ENCODE data around the gene APC2.

Gene APC2, protein sequence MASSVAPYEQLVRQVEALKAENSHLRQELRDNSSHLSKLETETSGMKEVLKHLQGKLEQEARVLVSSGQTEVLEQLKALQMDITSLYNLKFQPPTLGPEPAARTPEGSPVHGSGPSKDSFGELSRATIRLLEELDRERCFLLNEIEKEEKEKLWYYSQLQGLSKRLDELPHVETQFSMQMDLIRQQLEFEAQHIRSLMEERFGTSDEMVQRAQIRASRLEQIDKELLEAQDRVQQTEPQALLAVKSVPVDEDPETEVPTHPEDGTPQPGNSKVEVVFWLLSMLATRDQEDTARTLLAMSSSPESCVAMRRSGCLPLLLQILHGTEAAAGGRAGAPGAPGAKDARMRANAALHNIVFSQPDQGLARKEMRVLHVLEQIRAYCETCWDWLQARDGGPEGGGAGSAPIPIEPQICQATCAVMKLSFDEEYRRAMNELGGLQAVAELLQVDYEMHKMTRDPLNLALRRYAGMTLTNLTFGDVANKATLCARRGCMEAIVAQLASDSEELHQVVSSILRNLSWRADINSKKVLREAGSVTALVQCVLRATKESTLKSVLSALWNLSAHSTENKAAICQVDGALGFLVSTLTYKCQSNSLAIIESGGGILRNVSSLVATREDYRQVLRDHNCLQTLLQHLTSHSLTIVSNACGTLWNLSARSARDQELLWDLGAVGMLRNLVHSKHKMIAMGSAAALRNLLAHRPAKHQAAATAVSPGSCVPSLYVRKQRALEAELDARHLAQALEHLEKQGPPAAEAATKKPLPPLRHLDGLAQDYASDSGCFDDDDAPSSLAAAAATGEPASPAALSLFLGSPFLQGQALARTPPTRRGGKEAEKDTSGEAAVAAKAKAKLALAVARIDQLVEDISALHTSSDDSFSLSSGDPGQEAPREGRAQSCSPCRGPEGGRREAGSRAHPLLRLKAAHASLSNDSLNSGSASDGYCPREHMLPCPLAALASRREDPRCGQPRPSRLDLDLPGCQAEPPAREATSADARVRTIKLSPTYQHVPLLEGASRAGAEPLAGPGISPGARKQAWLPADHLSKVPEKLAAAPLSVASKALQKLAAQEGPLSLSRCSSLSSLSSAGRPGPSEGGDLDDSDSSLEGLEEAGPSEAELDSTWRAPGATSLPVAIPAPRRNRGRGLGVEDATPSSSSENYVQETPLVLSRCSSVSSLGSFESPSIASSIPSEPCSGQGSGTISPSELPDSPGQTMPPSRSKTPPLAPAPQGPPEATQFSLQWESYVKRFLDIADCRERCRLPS (N-terminal part only)

GRCh38 chr19:1449467-1450442, at the start of gene APC2:
TSS of gene APC2 (plus strand) at chr19:1450121. CDS start at chr19:1453002, 2,881 bp downstream.
- DNase-seq = no peak

GRCh38 chr19:1400281-1401137, 49.4 kb upstream of the APC2 start:
- DNase-seq = no peak

- DNase-seq = no peak
Measured at GRCh38 chr19:1401138-1401888, 48.6 kb upstream of the APC2 start, which contains the start of gene GAMT. TSS of gene GAMT (minus strand) at chr19:1401542. CDS start at chr19:1401476, 66 bp downstream.

- no peak for DNase-seq
Measured at GRCh38 chr19:1401889-1402217, 48.1 kb upstream of the APC2 start.

- no peak for DNase-seq
Measured at GRCh38 chr19:1402411-1403070, 47.4 kb upstream of the APC2 start.

GRCh38 chr19:1406774-1407527, 43.0 kb upstream of the APC2 start:
- peak; percentile 98 for DNase-seq

GRCh38 chr19:1407528-1408299, 42.2 kb upstream of the APC2 start, which contains the start of gene DAZAP1:
TSS of gene DAZAP1 (plus strand) at chr19:1407586. CDS start at chr19:1407774, 188 bp downstream.
- DNase-seq = no peak

DNA sequence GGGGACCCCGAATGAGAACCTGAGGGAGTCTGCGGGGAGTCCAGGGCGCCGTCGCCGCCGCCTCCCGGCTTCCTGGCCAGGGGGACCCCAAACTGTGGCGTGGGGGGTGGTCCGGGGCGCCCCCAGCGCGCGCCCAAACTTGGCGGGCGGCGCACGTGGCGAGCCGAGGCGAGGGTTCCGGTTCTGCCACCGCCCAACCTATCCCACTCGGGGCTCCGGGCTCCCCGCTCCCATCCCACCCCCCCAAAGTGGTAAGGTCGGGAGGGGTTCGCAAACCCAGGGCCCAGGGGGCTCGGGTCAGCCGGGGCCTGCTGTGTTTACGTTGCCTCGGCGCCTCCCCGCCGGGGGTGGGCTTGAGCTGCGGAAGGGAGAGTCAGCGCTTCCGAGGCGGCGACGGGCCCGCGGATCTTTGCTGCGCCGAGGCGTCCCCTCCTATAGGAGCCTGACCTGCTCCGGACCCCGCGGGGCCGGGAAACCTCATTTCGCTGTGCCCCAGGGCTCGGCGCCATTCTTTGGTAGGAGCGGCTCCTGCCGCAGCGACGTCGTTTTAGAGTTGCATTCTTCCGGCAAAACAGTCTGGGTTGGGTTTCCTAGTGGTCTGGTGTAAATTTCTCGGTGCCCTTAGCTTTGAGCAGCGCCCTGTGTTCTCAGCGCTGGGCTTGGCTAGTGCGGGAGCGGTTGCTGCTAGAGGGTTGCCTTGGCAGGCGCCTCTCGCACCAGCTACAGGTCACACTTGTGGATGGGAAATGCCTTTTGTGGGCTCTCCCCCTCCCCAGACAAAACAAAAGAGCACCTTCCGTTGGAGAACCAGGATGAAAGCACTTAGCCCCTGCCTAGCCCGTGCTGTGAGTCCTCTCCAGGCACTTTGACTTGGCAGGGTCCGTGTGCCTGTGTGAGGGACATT, 41.4 kb upstream of the APC2 start:
- peak; percentile 48 for DNase-seq

DNA sequence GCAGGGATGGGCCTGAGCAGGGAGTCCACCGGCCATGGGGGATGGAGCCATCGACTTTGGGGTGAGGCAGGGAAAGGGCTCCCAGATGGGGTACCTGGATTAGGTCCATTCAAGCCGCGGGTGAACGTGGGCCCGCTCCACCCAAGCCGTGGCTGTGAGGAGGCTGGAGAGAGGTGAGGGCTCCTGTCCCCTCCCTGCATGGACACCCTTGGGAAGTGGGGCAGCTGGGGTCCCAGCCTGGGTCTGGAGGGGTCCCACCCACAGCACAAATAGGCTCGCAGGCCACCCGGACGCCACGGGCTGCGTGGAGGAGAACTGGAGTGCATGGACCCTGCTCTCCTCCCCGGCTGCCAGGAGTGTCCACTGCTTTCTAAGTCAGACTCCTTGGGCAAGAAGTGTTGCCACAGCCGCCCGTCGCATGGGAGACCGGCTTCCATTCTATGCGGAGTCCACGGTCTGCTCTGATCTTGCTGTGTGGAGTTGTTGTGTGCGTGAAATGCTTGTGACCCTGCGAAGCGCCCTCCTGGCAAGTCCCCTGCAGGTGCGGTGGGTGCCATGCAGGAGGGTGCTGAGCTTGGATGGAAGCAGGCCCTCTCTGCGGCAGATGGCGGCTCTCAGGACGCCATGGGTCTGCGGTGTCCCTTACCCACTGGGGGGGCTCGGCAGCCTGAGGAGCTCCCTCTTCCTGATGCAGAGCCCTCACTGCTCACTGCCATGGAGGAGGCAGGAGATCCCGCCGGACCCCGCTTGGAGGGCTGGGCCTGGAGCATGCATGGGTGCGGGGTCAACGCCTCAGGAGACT, 40.5 kb upstream of the APC2 start:
- DNase-seq = no peak

DNA sequence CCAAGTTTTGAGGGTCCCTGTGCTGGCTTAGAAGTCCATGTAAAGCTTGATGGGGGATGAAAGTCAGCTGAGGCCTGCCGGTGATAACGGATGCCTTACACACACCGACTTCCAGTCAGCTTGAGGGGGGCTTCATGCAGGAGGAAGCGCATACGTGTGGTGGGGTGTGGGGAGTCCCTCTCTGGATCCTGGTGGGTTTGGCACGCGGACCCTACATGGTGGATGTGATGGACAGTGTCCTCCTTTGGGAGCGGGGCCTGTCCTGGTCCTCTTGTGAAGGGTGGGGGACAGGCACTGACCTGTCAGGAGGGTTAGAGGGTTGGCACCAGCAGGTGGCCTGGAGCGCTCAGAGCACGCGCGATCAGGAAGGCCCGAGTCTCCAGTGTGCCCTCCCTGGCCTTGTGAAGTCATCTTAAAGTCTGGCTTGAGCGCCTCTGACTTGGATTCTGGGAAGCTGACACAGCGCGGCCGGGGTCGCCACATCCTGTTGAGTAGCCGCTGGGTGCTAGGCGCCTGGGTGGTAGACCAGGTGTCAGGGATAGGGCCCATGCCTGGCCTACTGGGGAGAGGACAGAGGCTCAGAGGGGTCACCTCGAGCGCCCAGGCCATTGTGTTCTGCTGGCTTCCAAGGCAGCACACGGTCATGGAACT, 39.7 kb upstream of the APC2 start:
- DNase-seq = no peak

DNA sequence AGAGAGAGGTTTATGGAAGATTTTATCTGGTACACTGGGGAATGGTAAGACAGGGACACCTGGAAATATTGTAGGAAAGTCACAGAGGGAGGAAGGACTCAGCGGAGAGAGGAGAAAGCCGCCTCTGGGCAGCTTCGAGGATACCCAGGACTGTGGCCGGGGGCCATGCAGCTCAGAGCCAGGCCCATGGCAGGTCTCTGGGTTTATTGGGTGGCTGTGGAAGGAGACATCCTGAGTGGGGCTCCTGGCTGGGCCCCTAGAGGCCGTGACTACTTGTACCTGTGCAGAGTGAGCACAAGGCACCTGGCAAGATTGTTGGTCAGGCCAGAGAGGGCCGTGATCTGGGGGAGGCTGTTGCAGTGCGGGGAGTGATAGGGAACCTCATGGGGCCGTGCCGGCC, 39.1 kb upstream of the APC2 start:
- no peak for DNase-seq

DNA sequence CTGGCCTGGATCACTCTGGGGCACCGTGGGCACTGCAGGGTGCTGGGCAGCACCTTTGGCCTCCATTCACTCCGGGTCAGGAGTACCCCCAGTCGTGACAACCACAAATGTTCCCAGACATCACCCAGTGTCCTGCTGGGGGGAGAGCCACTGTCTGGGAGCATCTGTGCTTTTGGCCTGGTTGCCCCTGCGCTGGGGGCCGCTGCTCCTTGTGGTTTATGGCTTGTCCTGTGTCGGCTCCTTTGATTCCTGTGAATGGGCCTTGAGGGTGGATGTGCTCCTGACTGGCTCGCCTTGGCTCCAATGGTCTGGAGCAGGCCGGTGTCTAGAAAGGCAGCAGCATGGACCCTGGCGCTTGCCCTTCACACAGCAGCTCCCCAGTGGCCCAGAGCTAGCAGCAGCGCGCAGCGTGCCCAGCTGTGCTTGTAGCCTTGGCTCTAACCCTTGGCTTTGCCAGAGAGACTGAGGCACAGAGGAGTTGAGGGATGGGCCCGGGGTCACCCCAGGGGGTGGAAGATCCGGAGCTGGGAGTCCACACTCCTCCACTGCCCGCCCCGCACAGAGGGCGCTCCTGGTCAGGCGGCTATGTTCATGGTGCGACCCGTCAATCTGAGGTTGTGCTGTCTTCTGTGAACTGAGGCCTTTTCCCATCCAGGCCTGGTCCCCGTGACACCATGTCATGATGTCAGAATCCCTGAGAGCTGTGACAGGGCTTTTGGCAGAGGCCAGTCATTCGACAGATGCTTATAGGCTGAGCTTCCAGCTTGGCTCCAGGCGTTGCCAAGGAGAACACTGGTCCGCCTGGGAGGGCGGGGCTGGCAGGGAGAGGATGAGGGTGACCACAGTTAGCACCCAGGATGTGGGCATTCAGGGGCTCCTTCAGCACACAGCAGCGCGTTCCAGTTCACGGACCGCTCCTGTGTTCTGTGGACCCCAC, 38.4 kb upstream of the APC2 start:
- DNase-seq = no peak

- DNase-seq = no peak
Measured at GRCh38 chr19:1412323-1412923, 37.5 kb upstream of the APC2 start.

Measured in hematopoietic multipotent progenitor cell treated with erythropoietin and hydrocortisone succinate and interleukin-3 and kit ligand, for 8 days (in vitro differentiated cells).